GM21529 (cell line): Measurements from ENCODE around the gene FXYD6.

Experiments used
- ATAC-seq: cut with Tn5 transposase; IDR thresholded peaks from one replicate; pipeline ENCODE4 v1.9.1; 2021; ENCODE audit not compliant: unreplicated experiment

The FXYD6 gene

DNA sequence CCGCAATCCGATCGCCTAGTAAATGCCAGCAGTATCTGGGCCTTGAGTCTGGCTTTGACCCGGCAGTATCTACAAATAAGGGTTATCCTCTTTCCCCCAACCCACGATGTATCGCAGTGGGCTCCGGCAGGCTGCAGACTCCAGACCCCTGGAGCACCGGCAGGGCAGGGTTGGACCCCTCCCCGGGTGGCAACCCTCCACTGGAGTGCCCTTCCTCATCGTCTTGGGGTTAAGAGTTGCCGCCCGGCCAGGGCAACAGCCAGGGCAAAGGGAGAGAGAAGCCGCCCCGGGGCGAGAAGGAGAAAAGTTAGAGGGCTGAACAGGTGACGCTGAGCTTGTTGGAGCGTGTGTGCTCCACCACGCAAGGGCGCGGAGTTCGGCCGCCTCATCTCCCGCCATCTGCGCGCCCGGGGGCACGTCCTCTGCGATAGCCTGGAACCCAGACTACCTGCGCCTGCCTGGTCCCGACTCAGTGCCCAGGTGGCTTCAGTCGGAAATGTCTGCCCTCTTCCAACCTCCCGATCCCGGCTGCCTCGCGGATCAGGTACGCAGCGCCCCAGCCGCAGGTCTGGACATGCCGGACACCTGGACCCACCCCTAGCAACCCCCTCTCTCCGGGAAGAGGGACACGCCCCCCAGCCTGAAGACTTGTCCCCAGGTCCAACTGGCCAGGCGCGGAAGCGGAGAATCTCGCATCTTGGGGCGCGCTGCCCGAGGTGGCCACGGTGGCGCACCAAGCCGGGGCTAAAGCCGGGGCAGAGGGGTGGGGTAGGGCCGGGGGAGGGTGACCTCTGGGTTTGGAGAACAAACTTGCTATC lies 80.6 kb downstream of the FXYD6 start:
- ATAC-seq: no peak

DNA sequence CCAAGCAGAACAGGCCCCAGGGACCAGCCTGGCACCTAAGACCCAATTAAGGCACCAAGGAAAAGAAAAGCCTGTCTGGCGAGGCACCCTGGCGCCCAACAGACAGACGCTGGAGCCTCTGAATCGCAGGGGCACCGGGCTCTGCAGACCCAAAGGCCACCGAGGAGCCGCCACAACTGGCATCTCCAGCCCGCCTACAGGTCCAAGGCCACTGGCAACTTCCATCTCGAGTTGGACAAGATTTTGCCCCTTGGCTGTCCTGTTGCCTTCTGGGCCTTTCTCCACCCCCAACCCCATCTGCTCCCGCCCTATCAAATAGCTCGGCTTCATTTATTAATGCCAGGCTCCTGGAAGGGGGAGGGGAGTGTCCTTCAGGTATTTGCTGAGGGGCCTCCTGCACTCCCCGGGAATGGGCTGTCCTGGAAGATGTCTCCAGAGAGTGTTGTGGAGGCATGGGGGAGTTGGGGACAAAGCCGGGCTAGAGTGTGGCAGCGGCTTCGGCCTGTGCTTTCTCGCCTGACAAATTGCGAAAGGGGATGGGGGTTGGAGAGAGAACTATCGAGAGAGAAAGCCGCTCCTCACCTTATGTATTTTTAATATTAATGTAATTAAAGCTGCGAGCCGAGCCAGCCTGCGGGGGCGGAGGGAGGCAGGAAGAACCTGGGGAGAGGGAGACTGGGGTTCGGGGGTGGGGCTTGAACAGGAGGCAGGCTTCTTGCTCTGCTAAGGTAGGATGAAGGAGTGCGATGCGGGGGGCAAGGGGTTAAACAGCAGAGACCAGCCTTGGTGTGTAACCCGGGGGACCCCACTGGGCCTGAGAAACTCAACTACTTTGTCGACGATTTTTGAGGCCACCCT lies 81.5 kb downstream of the FXYD6 start:
- no peak for ATAC-seq

GRCh38 chr11:117794135-117794534 lies 82.3 kb downstream of the FXYD6 start:
- ATAC-seq: no peak

DNA sequence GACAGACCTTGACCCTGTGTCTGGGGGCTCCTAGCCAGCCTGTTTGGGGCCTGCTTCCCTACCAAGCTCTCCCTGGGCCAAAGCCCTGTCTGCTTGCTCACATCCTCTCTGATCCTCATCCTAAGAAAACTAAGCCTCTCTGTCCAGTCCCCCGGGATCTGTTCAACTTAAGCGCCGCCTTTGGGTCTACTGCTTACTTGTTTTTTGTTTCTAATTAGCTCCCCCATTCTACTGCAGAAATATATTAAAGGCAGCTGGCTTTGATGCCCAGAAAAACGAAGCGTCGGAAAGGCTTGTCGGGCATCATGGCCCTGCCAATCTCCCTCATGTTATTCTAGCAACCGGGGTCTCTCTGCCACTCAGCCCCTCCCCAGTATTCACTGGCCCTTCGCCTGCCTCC lies 82.9 kb downstream of the FXYD6 start:
- ATAC-seq: no peak

DNA sequence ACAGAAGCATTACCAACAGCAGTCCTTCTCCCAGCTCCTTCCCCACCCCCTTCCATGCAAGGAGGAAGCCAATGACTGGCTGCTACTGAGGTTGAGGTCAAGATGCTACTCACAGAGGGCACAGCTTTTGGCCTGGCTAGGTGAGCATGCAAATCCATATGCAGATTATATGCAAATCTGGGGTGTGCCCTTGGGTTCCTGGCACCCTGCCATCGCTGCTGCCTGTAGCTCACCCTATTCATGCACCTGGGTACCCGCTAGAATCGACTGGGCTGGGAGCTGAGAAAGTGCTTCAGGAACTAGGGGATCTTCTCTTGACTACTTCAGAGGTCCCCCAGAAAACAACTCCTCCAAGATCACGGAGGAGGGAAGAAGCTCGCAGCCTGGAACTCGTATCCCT lies 83.5 kb downstream of the FXYD6 start:
- ATAC-seq: no peak

DNA sequence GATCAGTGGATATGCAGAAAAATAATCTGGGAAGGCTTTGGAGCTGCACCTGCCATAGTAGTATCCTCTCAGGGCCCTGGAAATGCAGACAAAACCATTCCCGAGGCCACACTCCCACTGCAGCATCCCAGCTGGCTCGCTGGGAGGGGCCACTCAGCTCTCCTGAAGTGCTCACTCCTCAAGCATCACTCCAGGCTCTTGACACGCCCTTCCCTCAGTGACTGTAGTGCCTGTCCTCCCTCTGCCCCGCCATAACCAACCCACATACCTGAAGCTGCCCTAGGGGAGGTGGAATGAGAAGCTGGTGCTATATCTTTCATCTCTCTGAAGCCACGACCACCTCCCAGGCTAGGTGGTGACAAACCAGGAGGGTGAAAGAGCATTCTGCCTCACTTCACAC lies 84.2 kb downstream of the FXYD6 start:
- no peak for ATAC-seq

DNA sequence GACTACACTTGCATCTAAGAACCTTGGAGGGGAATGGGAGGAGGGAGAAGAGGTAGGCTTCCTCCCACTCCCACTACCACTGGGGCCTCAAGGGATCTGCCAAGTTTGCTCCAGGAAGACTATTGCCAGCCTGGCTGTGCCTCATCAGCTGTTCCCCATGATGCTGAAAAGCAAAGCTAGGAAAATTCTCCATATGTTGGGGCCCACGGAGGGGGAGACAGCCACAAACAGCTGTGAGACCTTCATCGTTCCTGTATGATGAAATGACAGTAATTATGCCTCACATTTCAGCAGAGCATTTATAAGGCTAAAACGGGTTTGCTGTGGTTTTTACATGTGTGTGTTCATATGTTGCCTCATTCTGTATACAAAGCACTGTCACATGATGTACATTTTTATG lies 86.2 kb downstream of the FXYD6 start:
- no peak for ATAC-seq

- no peak for ATAC-seq
These were observed 87.2 kb downstream of the FXYD6 start for GRCh38 chr11:117789241-117789640.
